ENCODE measurements around the gene RELN.

The RELN gene

DNA sequence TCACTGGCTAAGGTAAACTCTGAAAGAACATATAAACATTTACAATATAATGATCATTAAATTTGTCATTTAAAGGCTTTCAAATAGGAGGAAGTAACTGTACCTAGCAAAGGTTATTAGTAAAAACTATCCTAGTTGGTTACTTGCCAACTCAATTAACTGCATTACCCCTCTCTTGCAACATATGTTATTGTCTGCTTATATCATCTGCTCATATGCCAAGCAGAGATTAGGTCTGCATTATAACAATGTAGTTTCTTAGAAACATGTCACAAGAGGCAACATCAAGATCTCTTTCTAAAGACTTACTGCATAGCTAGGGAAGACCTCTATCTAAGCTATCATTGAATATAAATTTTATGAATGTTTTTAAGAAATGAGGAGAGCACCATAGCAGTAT, 132.5 kb downstream of the RELN start:
- no peak overlapping the region for H3K27ac ChIP-seq
- TF ChIP-seq, protein P1, sequence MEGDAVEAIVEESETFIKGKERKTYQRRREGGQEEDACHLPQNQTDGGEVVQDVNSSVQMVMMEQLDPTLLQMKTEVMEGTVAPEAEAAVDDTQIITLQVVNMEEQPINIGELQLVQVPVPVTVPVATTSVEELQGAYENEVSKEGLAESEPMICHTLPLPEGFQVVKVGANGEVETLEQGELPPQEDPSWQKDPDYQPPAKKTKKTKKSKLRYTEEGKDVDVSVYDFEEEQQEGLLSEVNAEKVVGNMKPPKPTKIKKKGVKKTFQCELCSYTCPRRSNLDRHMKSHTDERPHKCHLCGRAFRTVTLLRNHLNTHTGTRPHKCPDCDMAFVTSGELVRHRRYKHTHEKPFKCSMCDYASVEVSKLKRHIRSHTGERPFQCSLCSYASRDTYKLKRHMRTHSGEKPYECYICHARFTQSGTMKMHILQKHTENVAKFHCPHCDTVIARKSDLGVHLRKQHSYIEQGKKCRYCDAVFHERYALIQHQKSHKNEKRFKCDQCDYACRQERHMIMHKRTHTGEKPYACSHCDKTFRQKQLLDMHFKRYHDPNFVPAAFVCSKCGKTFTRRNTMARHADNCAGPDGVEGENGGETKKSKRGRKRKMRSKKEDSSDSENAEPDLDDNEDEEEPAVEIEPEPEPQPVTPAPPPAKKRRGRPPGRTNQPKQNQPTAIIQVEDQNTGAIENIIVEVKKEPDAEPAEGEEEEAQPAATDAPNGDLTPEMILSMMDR (IDR thresholded peaks at IDR 0.05), result no peak
- no peak overlapping the region for H3K4me3 ChIP-seq
- DNase-seq (ENCODE audit: low spot score), result no peak

DNA sequence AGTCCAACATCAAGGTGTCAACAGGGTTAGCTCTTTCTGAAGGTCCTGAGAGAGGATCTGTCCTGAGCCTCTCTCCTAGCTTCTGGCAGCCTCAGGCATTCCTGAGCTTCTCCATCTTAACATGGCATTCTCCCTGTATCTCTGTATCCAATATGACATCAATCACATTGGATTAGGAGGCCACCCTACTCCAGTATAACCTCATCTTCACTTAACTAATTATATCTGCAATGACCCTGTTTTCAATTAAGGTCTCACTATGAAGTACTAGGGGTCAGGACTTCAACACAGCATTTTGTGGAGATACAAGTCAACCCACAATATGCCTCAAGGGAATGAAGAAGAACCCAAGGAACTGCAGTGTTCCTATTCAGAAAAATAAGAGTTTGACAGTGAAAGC, 133.8 kb downstream of the RELN start:
- Histone ChIP-seq H3K27ac (no peak overlapping the region), H3K4me3 (no peak overlapping the region)
- TF ChIP-seq, protein P1 (IDR thresholded peaks at IDR 0.05), result no peak
- DNase-seq (ENCODE audit: low spot score), result no peak

DNA sequence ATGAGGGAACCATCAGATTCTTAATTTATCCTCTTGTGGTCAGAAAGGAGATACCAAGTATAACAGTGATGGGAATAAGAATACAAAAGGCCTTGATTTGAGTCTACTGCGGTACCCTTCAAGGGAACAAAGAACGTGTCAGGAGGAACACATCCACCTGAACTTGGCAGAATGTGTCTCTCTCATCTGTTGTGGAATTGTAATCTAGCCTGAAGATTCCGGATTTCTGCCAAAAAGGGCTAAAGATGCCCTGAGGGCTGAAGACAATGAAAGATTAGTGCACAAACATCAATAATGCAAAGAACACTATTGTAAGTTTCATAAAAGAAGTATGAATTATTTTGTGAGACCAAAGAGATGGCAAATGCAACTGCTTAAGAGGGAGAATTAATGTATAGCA, 134.8 kb downstream of the RELN start:
- H3K4me3 ChIP-seq, result no peak overlapping the region
- TF ChIP-seq, protein P1 (IDR thresholded peaks at IDR 0.05), result no peak
- DNase-seq (ENCODE audit: low spot score), result no peak
- H3K27ac ChIP-seq, result no peak overlapping the region

DNA sequence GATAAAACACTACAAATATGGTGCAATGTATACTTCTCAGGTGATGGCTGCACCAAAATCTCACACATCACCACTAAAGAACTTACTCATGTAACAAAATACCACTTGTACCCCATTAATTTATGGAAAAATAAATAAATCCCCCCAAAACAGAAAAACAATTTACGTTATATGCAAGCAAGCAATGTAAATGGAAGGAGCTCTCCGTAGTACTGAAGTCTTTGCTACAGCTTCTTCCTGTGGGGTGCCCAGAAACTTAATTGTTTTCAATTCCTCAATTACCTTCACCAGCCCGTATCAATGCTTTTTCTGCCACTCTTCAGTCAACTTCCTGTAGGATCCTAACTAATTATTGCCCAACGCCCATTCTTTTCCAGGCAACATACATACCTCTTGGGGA, 138.1 kb downstream of the RELN start:
- Histone ChIP-seq H3K4me3 (no peak overlapping the region), H3K27ac (no peak overlapping the region)
- no peak for DNase-seq (ENCODE audit: low spot score)
- TF ChIP-seq, protein P1 (IDR thresholded peaks at IDR 0.05), result no peak

DNA sequence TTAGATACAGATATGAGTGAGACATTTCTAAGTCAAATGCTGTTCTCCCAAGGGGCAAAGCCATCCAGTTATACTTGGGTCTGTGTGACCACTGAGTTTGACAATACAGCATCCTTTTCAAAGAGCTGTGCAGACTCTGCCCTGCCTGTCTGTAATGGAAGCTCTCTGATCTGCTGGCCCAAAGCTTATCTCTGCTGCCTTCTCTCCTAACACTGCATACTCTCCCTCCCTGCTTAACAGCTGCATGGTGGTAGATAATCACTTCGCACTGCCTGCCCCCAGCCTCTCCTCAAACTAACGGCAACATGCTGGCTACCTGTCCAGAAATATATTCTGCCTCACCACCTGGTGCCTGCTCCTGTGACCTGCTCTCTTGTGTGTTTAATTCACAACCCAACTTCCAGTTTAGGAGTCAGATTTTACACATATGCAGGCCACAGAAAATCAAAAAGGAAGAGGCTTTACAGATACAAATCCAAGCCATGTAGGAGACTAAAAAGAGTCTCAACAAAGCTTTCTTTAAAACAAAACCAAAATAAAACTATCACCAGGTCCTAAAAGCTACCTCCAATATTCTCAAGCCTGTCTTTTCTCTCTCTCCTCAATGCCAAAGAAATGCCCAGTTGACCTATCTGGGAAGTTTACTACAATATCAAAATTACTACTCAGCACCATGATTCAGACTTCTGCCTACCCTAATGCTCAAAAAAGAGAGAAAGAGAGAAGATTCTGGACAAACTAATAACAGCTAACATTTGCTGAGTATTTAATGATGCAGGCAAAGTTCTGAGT, 145.6 kb downstream of the RELN start:
- no peak overlapping the region for H3K27ac ChIP-seq
- H3K4me3 ChIP-seq, result no peak overlapping the region
- no peak for DNase-seq (ENCODE audit: low spot score)
- TF ChIP-seq, protein P1 (IDR thresholded peaks at IDR 0.05), result no peak

DNA sequence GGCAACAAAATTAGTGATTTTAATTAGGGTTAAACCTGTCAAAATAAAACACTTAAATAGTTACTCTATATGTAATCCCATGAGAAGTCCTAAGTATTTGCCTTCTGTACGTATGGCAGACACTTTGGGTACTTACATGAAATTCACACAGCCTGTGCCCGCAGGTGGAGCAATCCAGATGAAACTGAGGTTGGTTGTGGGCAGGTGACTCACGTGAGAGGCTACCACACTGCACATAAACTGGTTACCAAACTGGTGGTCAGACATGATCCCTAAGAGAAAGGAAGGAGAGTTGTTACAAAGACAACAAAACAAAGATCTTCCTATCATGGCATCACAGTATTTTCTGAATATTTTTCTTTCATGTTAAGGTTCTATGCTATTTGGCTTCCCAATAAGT, 156.1 kb downstream of the RELN start:
- TF ChIP-seq, protein P1 (IDR thresholded peaks at IDR 0.05), result no peak
- Histone ChIP-seq H3K4me3 (no peak overlapping the region), H3K27ac (no peak overlapping the region)
- no peak for DNase-seq (ENCODE audit: low spot score)

DNA sequence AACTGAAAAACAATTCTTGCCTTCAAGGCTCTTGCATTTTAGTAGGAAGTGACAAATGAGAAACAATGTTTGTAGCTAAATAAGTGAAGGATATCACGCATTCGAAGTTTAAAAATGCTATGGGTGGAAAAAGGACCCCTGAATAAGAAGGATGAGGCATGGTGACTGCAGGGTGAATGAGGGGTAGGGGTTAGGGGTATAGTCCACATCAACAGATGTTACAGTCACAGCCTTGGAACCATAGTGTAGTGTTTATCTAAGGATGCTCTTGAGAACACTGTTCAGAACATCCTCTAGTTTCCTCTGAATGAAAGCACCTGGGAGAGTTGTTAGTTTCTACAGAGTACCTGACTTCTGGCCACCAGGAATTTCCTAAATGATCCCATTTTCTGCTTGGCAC, 157.0 kb downstream of the RELN start:
- no peak overlapping the region for H3K4me3 ChIP-seq
- no peak overlapping the region for H3K27ac ChIP-seq
- TF ChIP-seq, protein P1 (IDR thresholded peaks at IDR 0.05), result no peak
- no peak for DNase-seq (ENCODE audit: low spot score)
